Naive thymus-derived CD4-positive, alpha-beta T cell (primary cell): ENCODE measurements around the gene PCDHGA11. TPM values are rescaled to one million over a fixed set of nuclear protein-coding genes. Genes with fewer than 3 reads are reported as not detected.
"Not testable (repeated sequence)": the region's sequence is repeated elsewhere in the genome, so short reads cannot be mapped to it uniquely, and the experiment has no call there.

Experiments used
- ATAC-seq: fragments of 150-1000 bp; cut with Tn5 transposase; 2 replicates; pipeline ENCODE4 v1.10.0; 2021; ENCODE audit warnings: mild to moderate bottlenecking, moderate library complexity
- CTCF ChIA-PET: fragments of 350-600 bp; sonication (Branson Sonifier 250); formaldehyde crosslinking; loops from one replicate; lab custom pipeline; 2021; ENCODE audit warnings: antibody characterized with exemption; lab: Charles Lee
- POLR2A ChIA-PET: fragments of 350-600 bp; sonication (Branson Sonifier 250); formaldehyde crosslinking; loops from one replicate; lab custom pipeline; 2021; ENCODE audit warnings: antibody characterized with exemption, inconsistent platforms; lab: Charles Lee
- DNase-seq, 9 donors: peaks; one replicate each; pipeline versions ENCODE4 v3.0.0 to v3.0.0-alpha.2; 2020 to 2022; ENCODE audit warnings: mixed read lengths in 1 of 9
- H3K27ac ChIP-seq: one replicate; pipeline ENCODE4 v1.7.0; 2013; ENCODE audit warnings: mild to moderate bottlenecking, low read depth, low read length, moderate library complexity
- H3K27me3 ChIP-seq, 2 donors: one replicate each; pipeline ENCODE4 v1.7.0; 2013; ENCODE audit warnings: low read length in 2 of 2, mild to moderate bottlenecking in 2 of 2, moderate library complexity in 2 of 2; ENCODE audit not compliant: control insufficient read depth in 2 of 2, insufficient read depth in 2 of 2
- H3K36me3 ChIP-seq, 3 experiments: 1 replicate in 2 of 3; 2 replicates in 1 of 3; pipeline ENCODE4 v1.7.0; 2013; ENCODE audit warnings: low read length in 3 of 3, mild to moderate bottlenecking in 3 of 3, moderate library complexity in 1 of 3; ENCODE audit not compliant: insufficient read depth in 3 of 3, control insufficient read depth in 2 of 3
- H3K4me1 ChIP-seq, 2 donors: one replicate each; pipeline ENCODE4 v1.7.0; 2013; ENCODE audit warnings: low read length in 2 of 2, mild to moderate bottlenecking in 2 of 2, moderate library complexity in 1 of 2; ENCODE audit not compliant: control insufficient read depth in 2 of 2, insufficient read depth in 2 of 2
- H3K4me3 ChIP-seq: 2 replicates; pipeline ENCODE4 v1.7.0; 2013; ENCODE audit warnings: mild to moderate bottlenecking, low read length
- H3K9me3 ChIP-seq, 3 experiments: 1 replicate in 2 of 3; 2 replicates in 1 of 3; pipeline ENCODE4 v1.7.0; 2013; ENCODE audit warnings: low read length in 3 of 3; ENCODE audit not compliant: control insufficient read depth in 2 of 3
- H3K27ac Mint-ChIP-seq, 9 donors: one replicate each; pipeline ENCODE4 v1.8.0; 2020 to 2022; ENCODE audit warnings: mixed read lengths in 9 of 9, mild to moderate bottlenecking in 8 of 9, moderate library complexity in 5 of 9, inconsistent platforms in 2 of 9
- H3K27me3 Mint-ChIP-seq, 5 donors: one replicate each; pipeline ENCODE4 v1.8.0; 2021 to 2022; ENCODE audit warnings: mixed read lengths in 5 of 5, mild to moderate bottlenecking in 1 of 5
- H3K36me3 Mint-ChIP-seq, 5 donors: one replicate each; pipeline ENCODE4 v1.8.0; 2020 to 2022; ENCODE audit warnings: mixed read lengths in 5 of 5, mild to moderate bottlenecking in 3 of 5, inconsistent platforms in 1 of 5
- H3K4me1 Mint-ChIP-seq, 7 donors: one replicate each; pipeline ENCODE4 v1.8.0; 2020 to 2022; ENCODE audit warnings: mixed read lengths in 7 of 7, mild to moderate bottlenecking in 3 of 7, inconsistent platforms in 1 of 7
- H3K4me3 Mint-ChIP-seq, 10 donors: one replicate each; pipeline ENCODE4 v1.8.0; 2020 to 2022; ENCODE audit warnings: mild to moderate bottlenecking in 10 of 10, mixed read lengths in 10 of 10, moderate library complexity in 6 of 10, inconsistent platforms in 2 of 10
- H3K9me3 Mint-ChIP-seq, 11 donors: one replicate each; pipeline ENCODE4 v1.8.0; 2020 to 2022; ENCODE audit warnings: mixed read lengths in 11 of 11, mild to moderate bottlenecking in 4 of 11, inconsistent platforms in 1 of 11, moderate library complexity in 1 of 11
- intact Hi-C, 2 donors: fragments of 100-400 bp; cut with micrococcal nuclease; formaldehyde crosslinking; loops; one replicate each; pipeline ENCODE4 v1.15.1; 2023
- polyA plus RNA-seq, 2 donors: library from polyadenylated mRNA; unstranded; fragments of 300-500 nt; fragmentation: Illumina TruSeq; gene quantifications; one replicate each; pipeline ENCODE4 v1.2.3, GENCODE V29; 2021
- total RNA-seq, 6 experiments: library from RNA in 5 of 6; stranded (reverse) in 5 of 6; gene quantifications; 1 replicate in 5 of 6; 2 replicates in 1 of 6; pipeline ENCODE4 v1.2.3 and lab custom pipeline; 2021 to 2026

The PCDHGA11 gene
- total and polyA plus RNA-seq, 7 experiments from 2014 or later = 0.16 to 0.29 (median 0.21) TPM; not detected in 3

DNA sequence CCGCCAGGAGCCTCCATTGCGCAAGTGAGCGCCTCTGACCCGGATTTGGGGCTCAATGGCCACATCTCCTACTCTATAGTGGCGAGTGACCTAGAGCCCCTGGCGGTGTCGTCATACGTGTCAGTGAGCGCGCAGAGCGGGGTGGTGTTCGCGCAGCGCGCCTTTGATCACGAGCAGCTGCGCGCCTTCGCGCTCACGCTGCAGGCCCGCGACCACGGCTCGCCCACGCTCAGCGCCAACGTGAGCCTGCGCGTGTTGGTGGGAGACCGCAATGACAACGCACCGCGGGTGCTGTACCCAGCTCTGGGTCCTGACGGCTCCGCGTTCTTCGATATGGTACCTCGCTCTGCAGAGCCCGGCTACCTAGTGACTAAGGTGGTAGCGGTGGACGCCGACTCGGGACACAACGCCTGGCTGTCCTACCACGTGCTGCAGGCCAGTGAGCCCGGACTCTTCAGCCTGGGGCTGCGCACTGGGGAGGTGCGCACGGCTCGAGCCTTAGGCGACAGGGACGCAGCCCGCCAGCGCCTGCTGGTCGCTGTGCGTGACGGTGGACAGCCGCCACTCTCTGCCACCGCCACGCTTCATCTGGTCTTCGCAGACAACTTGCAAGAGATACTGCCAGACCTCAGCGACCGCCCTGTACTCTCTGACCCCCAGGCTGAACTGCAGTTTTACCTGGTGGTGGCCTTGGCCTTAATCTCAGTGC lies 11.1 kb upstream of the PCDHGA11 start:
- ATAC-seq = no peak
- Mint-ChIP-seq H3K4me3 (peak overlapping the region in 1 of 10 donors; percentile 6), H3K9me3 (peaks cover 14 to 82% (median 45%) of the 10 kb centered on the region in 11 donors), H3K36me3 (peaks cover 7 to 33% (median 16%) of the 10 kb centered on the region in 5 donors), H3K27ac (peak overlapping the region in 4 of 9 donors; percentile 19 to 80 (median 59)), H3K27me3 (peaks cover 61 to 82% (median 78%) of the 10 kb centered on the region in 5 donors), H3K4me1 (peaks cover 7 to 24% (median 14%) of the 10 kb centered on the region in 7 donors)
- POLR2A ChIA-PET = no interaction called here
- intact Hi-C loops = loop anchor here in 1 of 2 donors (5.0 to 10.0 kb wide), 2 partner anchors 87 to 465 kb away; partner anchors contain the start of genes PCDH1 and TAF7
- CTCF ChIA-PET = no interaction called here
- Histone ChIP-seq H3K4me3 (no peak overlapping the region), H3K4me1 (peaks cover 0 to 5% of the 10 kb centered on the region in 2 donors), H3K27me3 (peaks cover 16 to 24% of the 10 kb centered on the region in 2 donors), H3K9me3 (peaks cover 0 to 31% (median 0%) of the 10 kb centered on the region in 3 experiments), H3K27ac (no peak overlapping the region), H3K36me3 (no peaks in the 10 kb centered on the region)
- no peak for DNase-seq

DNA sequence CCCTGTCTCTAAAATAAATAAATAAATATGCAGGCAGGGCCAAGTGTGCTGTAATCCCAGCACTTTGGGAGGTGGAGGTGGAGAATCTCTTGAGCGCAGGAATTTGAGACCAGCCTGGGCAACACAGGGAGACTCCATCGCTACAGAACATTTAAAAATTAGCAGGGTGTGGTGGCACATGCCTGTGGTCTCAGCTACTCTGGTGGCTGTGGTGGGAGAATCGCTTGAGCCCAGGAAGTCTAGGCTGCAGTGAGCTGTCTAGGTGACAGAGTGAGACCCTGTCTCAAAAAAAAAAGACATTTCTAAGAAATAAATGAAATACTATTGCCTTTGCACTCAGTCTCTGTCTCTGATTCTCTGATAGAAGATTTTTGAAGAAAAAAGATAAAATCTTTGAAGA lies 9.3 kb upstream of the PCDHGA11 start:
- peaks cover 68 to 81% (median 75%) of the 10 kb centered on the region in 5 donors for H3K27me3 Mint-ChIP-seq
- ATAC-seq (no peak), DNase-seq (no peak)
- intact Hi-C loops = loop anchor here in 1 of 2 donors (5.0 to 10.0 kb wide), 2 partner anchors 89 to 463 kb away; partner anchors contain the start of genes PCDH1 and TAF7
- peaks cover 4 to 33% (median 16%) of the 10 kb centered on the region in 5 donors for H3K36me3 Mint-ChIP-seq
- H3K27ac Mint-ChIP-seq = no peak overlapping the region
- ChIA-PET POLR2A (no interaction called here), CTCF (interaction anchor here (3.2 kb wide), 1 partner anchor 152 kb away, joined by 17 read pairs; no protein-coding TSS in a partner anchor)
- H3K9me3 Mint-ChIP-seq = peaks cover 14 to 80% (median 50%) of the 10 kb centered on the region in 11 donors
- peaks cover 11 to 30% (median 19%) of the 10 kb centered on the region in 7 donors for H3K4me1 Mint-ChIP-seq
- Histone ChIP-seq H3K36me3 (no peaks in the 10 kb centered on the region), H3K4me3 (no peak overlapping the region), H3K9me3 (peaks cover 0 to 31% (median 0%) of the 10 kb centered on the region in 3 experiments), H3K4me1 (peaks cover 0 to 5% of the 10 kb centered on the region in 2 donors), H3K27me3 (peaks cover 22% of the 10 kb centered on the region in 2 donors), H3K27ac (no peak overlapping the region)
- no peak overlapping the region for H3K4me3 Mint-ChIP-seq

DNA sequence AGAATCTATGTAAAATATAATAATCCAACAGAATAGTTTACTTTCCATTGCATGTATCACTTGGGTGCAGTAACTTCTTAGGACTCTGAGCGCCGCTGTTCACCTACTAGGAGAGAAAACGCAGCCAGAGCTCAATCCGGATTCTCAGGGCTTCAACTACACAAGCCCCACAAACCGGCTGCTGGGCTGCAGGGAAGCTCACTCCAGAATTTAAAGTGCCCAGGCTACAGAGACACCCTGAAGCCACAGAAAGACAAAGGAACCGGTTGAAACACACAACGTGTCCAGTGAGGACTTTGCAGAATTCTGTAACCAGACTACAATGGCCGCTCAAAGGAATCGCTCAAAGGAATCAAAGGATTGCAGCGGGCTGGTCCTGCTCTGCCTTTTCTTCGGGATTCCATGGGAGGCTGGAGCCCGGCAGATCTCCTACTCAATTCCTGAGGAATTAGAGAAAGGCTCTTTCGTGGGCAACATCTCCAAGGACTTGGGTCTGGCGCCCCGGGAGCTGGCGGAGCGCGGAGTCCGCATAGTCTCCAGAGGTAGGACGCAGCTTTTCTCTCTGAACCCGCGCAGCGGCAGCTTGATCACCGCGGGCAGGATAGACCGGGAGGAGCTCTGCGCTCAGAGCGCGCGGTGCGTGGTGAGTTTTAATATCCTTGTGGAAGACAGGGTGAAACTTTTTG lies 7.9 kb upstream of the PCDHGA11 start, which contains the start of gene PCDHGA10:
TSS of gene PCDHGA10 (plus strand) at position 134 of the 686 bp plus-strand sequence. CDS start at position 323, 189 bp downstream.
- Histone ChIP-seq H3K27ac (no peak within 1 kb of the TSS), H3K9me3 (peaks cover 0 to 32% (median 0%) of the 10 kb centered on the region in 3 experiments), H3K4me1 (peaks cover 0 to 5% of the 10 kb centered on the region in 2 donors), H3K36me3 (no peaks in the 10 kb centered on the region), H3K27me3 (peaks cover 23% of the 10 kb centered on the region in 2 donors), H3K4me3 (peak within 1 kb of the TSS; percentile 73)
- peaks cover 69 to 80% (median 75%) of the 10 kb centered on the region in 5 donors for H3K27me3 Mint-ChIP-seq
- intact Hi-C loops = loop anchor here (1.0 to 10.0 kb wide), 7 partner anchors 91 to 462 kb away; partner anchors contain the start of genes TAF7 (in 2 of the 2) and PCDH1 (in 1 of the 2)
- peaks cover 11 to 77% (median 49%) of the 10 kb centered on the region in 11 donors for H3K9me3 Mint-ChIP-seq
- H3K36me3 Mint-ChIP-seq = peaks cover 4 to 36% (median 19%) of the 10 kb centered on the region in 5 donors
- DNase-seq = peak in 7 of 9 donors; percentile 38 to 66 (median 52)
- ChIA-PET POLR2A (no interaction called here), CTCF (interaction anchor here (0.6 to 3.2 kb wide), 10 partner anchors 17 to 154 kb away, joined by 3 to 17 read pairs (median 4); partner anchors contain the start of gene PCDHGA12)
- peak within 1 kb of the TSS; percentile 83 to 92 (median 87) for H3K4me3 Mint-ChIP-seq
- peak within 1 kb of the TSS in 2 of 9 donors; percentile 54 to 56 for H3K27ac Mint-ChIP-seq
- H3K4me1 Mint-ChIP-seq = peaks cover 13 to 27% (median 19%) of the 10 kb centered on the region in 7 donors
- peak; percentile 84 for ATAC-seq

DNA sequence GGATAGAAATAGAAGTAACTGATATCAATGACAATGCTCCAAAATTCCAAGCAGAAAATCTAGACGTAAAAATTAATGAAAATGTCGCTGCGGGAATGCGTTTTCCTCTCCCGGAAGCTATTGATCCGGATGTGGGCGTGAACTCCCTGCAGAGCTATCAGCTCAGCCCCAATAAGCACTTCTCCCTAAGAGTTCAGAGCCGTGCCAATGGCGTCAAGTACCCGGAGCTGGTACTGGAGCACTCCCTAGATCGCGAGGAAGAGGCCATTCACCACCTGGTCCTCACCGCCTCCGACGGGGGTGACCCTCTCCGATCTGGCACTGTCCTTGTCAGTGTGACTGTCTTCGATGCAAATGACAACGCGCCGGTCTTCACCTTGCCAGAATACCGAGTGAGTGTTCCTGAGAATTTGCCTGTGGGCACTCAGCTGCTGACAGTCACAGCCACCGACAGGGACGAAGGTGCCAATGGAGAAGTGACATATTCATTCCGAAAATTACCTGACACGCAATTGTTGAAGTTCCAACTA lies 7.2 kb upstream of the PCDHGA11 start:
- POLR2A ChIA-PET = no interaction called here

DNA sequence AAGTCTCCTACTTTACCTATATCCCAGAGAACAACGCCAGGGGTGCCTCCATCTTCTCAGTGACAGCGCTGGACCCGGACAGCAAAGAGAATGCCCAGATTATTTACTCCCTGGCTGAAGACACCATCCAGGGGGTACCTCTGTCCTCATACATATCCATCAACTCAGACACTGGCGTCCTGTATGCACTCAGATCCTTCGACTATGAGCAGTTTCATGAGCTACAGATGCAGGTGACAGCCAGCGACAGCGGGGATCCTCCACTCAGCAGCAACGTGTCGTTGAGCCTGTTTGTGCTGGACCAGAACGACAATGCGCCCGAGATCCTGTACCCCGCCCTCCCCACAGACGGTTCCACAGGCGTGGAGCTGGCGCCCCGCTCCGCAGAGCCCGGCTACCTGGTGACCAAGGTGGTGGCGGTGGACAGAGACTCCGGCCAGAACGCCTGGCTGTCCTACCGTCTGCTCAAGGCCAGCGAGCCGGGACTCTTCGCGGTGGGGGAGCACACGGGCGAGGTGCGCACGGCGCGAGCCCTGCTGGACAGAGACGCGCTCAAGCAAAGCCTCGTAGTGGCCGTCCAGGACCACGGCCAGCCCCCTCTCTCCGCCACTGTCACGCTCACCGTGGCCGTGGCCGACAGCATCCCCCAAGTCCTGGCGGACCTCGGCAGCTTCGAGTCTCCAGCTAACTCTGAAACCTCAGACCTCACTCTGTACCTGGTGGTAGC lies 6.1 kb upstream of the PCDHGA11 start:
- POLR2A ChIA-PET, H3K27ac ChIP-seq, CTCF ChIA-PET, H3K36me3 ChIP-seq, H3K4me1 ChIP-seq, H3K27ac Mint-ChIP-seq, H3K4me3 ChIP-seq, DNase-seq, ATAC-seq: not testable (repeated sequence)
- Mint-ChIP-seq H3K9me3 (peaks cover 11 to 76% (median 44%) of the 10 kb centered on the region in 11 donors), H3K27me3 (peaks cover 67 to 78% (median 73%) of the 10 kb centered on the region in 5 donors), H3K4me3 (peak overlapping the region in 9 of 10 donors; percentile 1 to 89 (median 40)), H3K36me3 (peaks cover 4 to 37% (median 12%) of the 10 kb centered on the region in 5 donors), H3K4me1 (peaks cover 16 to 28% (median 19%) of the 10 kb centered on the region in 7 donors)
- intact Hi-C loops = loop anchor here in 1 of 2 donors (5.0 to 10.0 kb wide), 3 partner anchors 52 to 460 kb away; partner anchors contain the start of genes PCDH1, PCDHGA5 and TAF7
- Histone ChIP-seq H3K27me3 (peaks cover 23 to 28% of the 10 kb centered on the region in 2 donors), H3K9me3 (peaks cover 0 to 33% (median 12%) of the 10 kb centered on the region in 3 experiments)

More for the DNA sequence above, 7.2 kb upstream of the PCDHGA11 start:
- H3K9me3 ChIP-seq = peaks cover 0 to 33% (median 6%) of the 10 kb centered on the region in 3 experiments
- Mint-ChIP-seq H3K27ac (peak overlapping the region in 2 of 9 donors; percentile 54 to 56), H3K9me3 (peaks cover 13 to 77% (median 49%) of the 10 kb centered on the region in 11 donors), H3K4me3 (peak overlapping the region; percentile 83 to 92 (median 87)), H3K36me3 (peaks cover 4 to 39% (median 16%) of the 10 kb centered on the region in 5 donors), H3K27me3 (peaks cover 69 to 81% (median 75%) of the 10 kb centered on the region in 5 donors), H3K4me1 (peaks cover 16 to 26% (median 19%) of the 10 kb centered on the region in 7 donors)
- intact Hi-C loops = loop anchor here (1.0 to 10.0 kb wide), 6 partner anchors 91 to 461 kb away; partner anchors contain the start of genes TAF7 (in 2 of the 2) and PCDH1 (in 1 of the 2)
- H3K27me3 ChIP-seq = peaks cover 23 to 27% of the 10 kb centered on the region in 2 donors
- CTCF ChIA-PET = interaction anchor here (0.8 to 3.2 kb wide), 6 partner anchors 99 to 153 kb away, joined by 3 to 17 read pairs (median 4); no protein-coding TSS in a partner anchor
- peaks cover 0 to 5% of the 10 kb centered on the region in 2 donors for H3K4me1 ChIP-seq
- peak overlapping the region; percentile 73 for H3K4me3 ChIP-seq
- no peak for ATAC-seq
- DNase-seq = no peak
- H3K36me3 ChIP-seq = no peaks in the 10 kb centered on the region
- H3K27ac ChIP-seq = no peak overlapping the region
